K562 (cell line): ENCODE measurements around the gene GRB10. TPM values are rescaled to one million over a fixed set of nuclear protein-coding genes. Genes with fewer than 3 reads are reported as not detected.

ENCODE experiments used
- AFF1 ChIP-seq, 2 experiments: fragments of 450-650 bp; IDR thresholded peaks; 2 replicates each; pipeline ENCODE4 v1.6.1; 2018; ENCODE audit warnings: mild to moderate bottlenecking in 2 of 2, low read depth in 1 of 2; ENCODE audit not compliant: partially characterized antibody in 2 of 2
- ARID4B ChIP-seq: sonication (generic); formaldehyde crosslinking; IDR thresholded peaks from 2 replicates; pipeline ENCODE4 v1.8.0; 2022; ENCODE audit warnings: mild to moderate bottlenecking, missing genetic modification reagents
- BRF1 ChIP-seq: IDR thresholded peaks from 3 replicates; pipeline ENCODE4 v1.6.1; 2011; ENCODE audit warnings: borderline replicate concordance, mild to moderate bottlenecking; ENCODE audit not compliant: insufficient read length; ENCODE audit errors: extremely low read depth
- JUND ChIP-seq, 2 experiments: IDR thresholded peaks; 2 replicates in 1 of 2; 3 replicates in 1 of 2; pipeline ENCODE4 v1.6.1; 2011; ENCODE audit warnings: borderline replicate concordance in 2 of 2, low read depth in 2 of 2, low read length in 2 of 2, improper control_type of control experiment in 1 of 2, missing biosample characterization in 1 of 2, missing genetic modification characterization in 1 of 2, missing genetic modification reagents in 1 of 2
- SRSF9 ChIP-seq: fragments of 200-400 bp; formaldehyde crosslinking; IDR thresholded peaks from 2 replicates; pipeline ENCODE4 v1.6.1; 2017; ENCODE audit warnings: low read depth, low read length, borderline replicate concordance
- STAT6 ChIP-seq: sonication (generic); formaldehyde crosslinking; IDR thresholded peaks from 2 replicates; pipeline ENCODE4 v1.8.1; 2023; ENCODE audit warnings: mild to moderate bottlenecking, missing genetic modification reagents
- ZBTB26 ChIP-seq: fragments of 450-650 bp; formaldehyde crosslinking; IDR thresholded peaks from 2 replicates; pipeline ENCODE4 v1.4.0; 2022; ENCODE audit warnings: missing genetic modification characterization
- ZKSCAN8 ChIP-seq: fragments of 200-800 bp; sonication (Bioruptor generic); IDR thresholded peaks from 2 replicates; pipeline ENCODE4 v1.6.1; 2016; ENCODE audit warnings: missing genetic modification characterization, missing compliant biosample characterization
- ZNF165 ChIP-seq: fragments of 250-450 bp; sonication (Bioruptor Pico); IDR thresholded peaks from 2 replicates; pipeline ENCODE4 v1.4.0; 2020; ENCODE audit warnings: borderline replicate concordance
- ZNF197 ChIP-seq: fragments of 200-800 bp; sonication (Bioruptor generic); IDR thresholded peaks from 2 replicates; pipeline ENCODE4 v1.6.1; 2016; ENCODE audit warnings: low read depth, missing genetic modification characterization, missing compliant biosample characterization
- ZNF696 ChIP-seq: fragments of 250-450 bp; sonication (Bioruptor Pico); conservative IDR thresholded peaks from 2 replicates; pipeline ENCODE4 v1.4.0; 2020; ENCODE audit warnings: mild to moderate bottlenecking, moderate library complexity
- polyA plus RNA-seq, 8 experiments: library from polyadenylated mRNA; depleted of rRNA in 4 of 8; stranded (reverse) in 5 of 8; unstranded in 3 of 8; fragments of >200 nt; fragmentation: Nextera tagmentation in 2 of 8; fragmentation: Illumina TruSeq in 1 of 8; extraction: Ambion mirVana in 2 of 8; extraction: Trizol in 1 of 8; gene quantifications; 2 replicates each; pipeline versions ENCODE4 v1.2.1 to v1.2.3, GENCODE V29; 2011 to 2014; ENCODE audit warnings: inconsistent platforms in 1 of 8, missing spikeins in 1 of 8
- total RNA-seq, 7 experiments: library from RNA; depleted of rRNA in 6 of 7; stranded (reverse); fragments of >200 nt in 6 of 7; fragmentation: Illumina TruSeq in 2 of 7; extraction: Trizol in 2 of 7; gene quantifications; 2 replicates each; pipeline versions ENCODE4 v1.2.1 to v1.2.3, GENCODE V29; 2011 to 2021; ENCODE audit warnings: low replicate concordance in 1 of 7

Gene GRB10
- total and polyA plus RNA-seq, 9 of the 15 experiments (the other 6 are each of a cell fraction or from before 2014, with no cell fraction given), result 8.9 to 88.5 (median 40.7) TPM

GRCh38 chr7:50696810-50697582 lies 85.7 kb downstream of the GRB10 start (continued):
- TF ChIP-seq ZBTB26 (CRISPR knock-in tag) (no peak), ZNF197 (CRISPR knock-in tag) (peak; percentile 54; the same call in 1 of the 2 replicates), JUND (IDR thresholded peaks at IDR 0.05; ENCODE audit: borderline replicate concordance, low read depth, low read length) (peak; percentile 7; the same call in 1 of the 2 replicates), JUND (tag; IDR thresholded peaks at IDR 0.05; ENCODE audit: borderline replicate concordance, low read depth, low read length) (no peak), SRSF9 (no peak), ZNF165 (CRISPR knock-in tag) (no peak), BRF1 (no peak), STAT6 (no peak; the same call in 1 of the 2 replicates), AFF1 (IDR thresholded peaks at IDR 0.05; ENCODE audit: low read depth in 1 of 2, partially characterized antibody in 2 of 2) (no peak), ZKSCAN8 (CRISPR knock-in tag) (no peak), ZNF696 (CRISPR knock-in tag) (no peak), ARID4B (CRISPR knock-in tag) (no peak)
